ENCODE results near the gene THAP7. TPM values are rescaled to one million over a fixed set of nuclear protein-coding genes. Genes with fewer than 3 reads are reported as not detected.

The THAP7 gene
- total and polyA plus RNA-seq, 9 of the 15 experiments (the other 6 are each of a cell fraction or from before 2014, with no cell fraction given): 7.9 to 263 (median 84.1) TPM

- TF ChIP-seq ZNF780A (CRISPR knock-in tag; IDR thresholded peaks at IDR 0.05) (peak; percentile 70; the same call in 1 of the 2 replicates), TOE1 (IDR thresholded peaks at IDR 0.05; ENCODE audit: borderline replicate concordance) (no peak), TOE1 (CRISPR knock-in tag; IDR thresholded peaks at IDR 0.05; ENCODE audit: borderline replicate concordance, low read depth) (no peak), SRSF3 (IDR thresholded peaks at IDR 0.05; ENCODE audit: insufficient read depth, low read length) (no peak), ELF2 (CRISPR knock-in tag; IDR thresholded peaks at IDR 0.05) (no peak), ZNF57 (CRISPR knock-in tag; IDR thresholded peaks at IDR 0.05) (no peak), ATF2 (CRISPR knock-in tag; IDR thresholded peaks at IDR 0.05) (peak; percentile 12; the same call in 1 of the 2 replicates), ZNF436 (CRISPR knock-in tag; IDR thresholded peaks at IDR 0.05) (no peak), HNRNPLL (IDR thresholded peaks at IDR 0.05; ENCODE audit: low read depth, low read length, poor library complexity, severe bottlenecking) (no peak), SMARCA4 (IDR thresholded peaks at IDR 0.05) (no peak), ZNF274 (IDR thresholded peaks at IDR 0.05; ENCODE audit: borderline replicate concordance, low read depth, low read length) (no peak), SIX5 (IDR thresholded peaks at IDR 0.05; ENCODE audit: borderline replicate concordance in 1 of 2, insufficient read depth in 1 of 2, low read depth in 1 of 2, low read length in 2 of 2) (no peak), PHF20 (IDR thresholded peaks at IDR 0.05; ENCODE audit: partially characterized antibody) (no peak), HDAC1 (IDR thresholded peaks at IDR 0.05) (no peak), STAT5A (IDR thresholded peaks at IDR 0.05; ENCODE audit: borderline replicate concordance, low read length) (no peak), IFI16 (CRISPR knock-in tag; IDR thresholded peaks at IDR 0.05) (no peak), CGGBP1 (CRISPR knock-in tag; IDR thresholded peaks at IDR 0.05) (peak; percentile 28), SLC30A9 (CRISPR knock-in tag; IDR thresholded peaks at IDR 0.05) (no peak), ZNF444 (CRISPR knock-in tag; IDR thresholded peaks at IDR 0.05) (no peak), NR3C1 (CRISPR knock-in tag; IDR thresholded peaks at IDR 0.05) (no peak), ZKSCAN1 (IDR thresholded peaks at IDR 0.05; ENCODE audit: low read depth, low read length) (no peak), HNRNPUL1 (IDR thresholded peaks at IDR 0.05; ENCODE audit: low read length) (0 out of 2 replicates have a peak, but pooled peaks have one; percentile 31), TFE3 (CRISPR knock-in tag; IDR thresholded peaks at IDR 0.05) (peak; percentile 23; the same call in 1 of the 2 replicates), TRIM28 (IDR thresholded peaks at IDR 0.05) (no peak), ZBTB43 (CRISPR knock-in tag; IDR thresholded peaks at IDR 0.05) (no peak)
Measured at GRCh38 chr22:20956258-20957101, 45.4 kb downstream of the THAP7 start (continued).
